H1 (cell line): ENCODE data around the gene PRSS3. TPM values are rescaled to one million over a fixed set of nuclear protein-coding genes. Genes with fewer than 3 reads are reported as not detected.

Experiments
- CTCF ChIA-PET: fragments of 300-600 bp; sonication (Branson Sonifier 250); formaldehyde crosslinking; loops from one replicate; lab custom pipeline; 2021; ENCODE audit not compliant: partially characterized antibody; lab: Charles Lee
- POLR2A ChIA-PET: fragments of 300-600 bp; sonication (Branson Sonifier 250); formaldehyde crosslinking; loops from one replicate; lab custom pipeline; 2021; ENCODE audit warnings: inconsistent platforms; ENCODE audit not compliant: partially characterized antibody; lab: Charles Lee
- DNase-seq, 2 experiments: peaks; one replicate each; pipeline versions ENCODE4 v3.0.0 to v3.0.0-alpha.2; 2010 to 2022; ENCODE audit warnings: low spot score in 2 of 2, low read depth in 1 of 2, mixed read lengths in 1 of 2
- FAIRE-seq: peaks from 2 replicates; lab custom pipeline; 2011; peaks lifted over from hg19 to GRCh38; lab: Jason Lieb, UNC
- H2AFZ ChIP-seq: 2 replicates; pipeline ENCODE4 v1.8.1; 2012; ENCODE audit warnings: low read length, inconsistent platforms
- H2AK5ac ChIP-seq: 2 replicates; pipeline ENCODE4 v1.6.1; 2013; ENCODE audit warnings: low read depth, low read length
- H2BK120ac ChIP-seq: replicated peaks from 2 replicates; pipeline ENCODE3; 2013; ENCODE audit warnings: low read depth, low read length, inconsistent platforms
- H2BK12ac ChIP-seq: 2 replicates; pipeline ENCODE4 v1.6.1; 2013; ENCODE audit warnings: low read depth, low read length
- H2BK15ac ChIP-seq: 2 replicates; pipeline ENCODE4 v1.6.1; 2013; ENCODE audit warnings: low read length
- H2BK20ac ChIP-seq: 2 replicates; pipeline ENCODE4 v1.6.1; 2013; ENCODE audit warnings: low read length
- H2BK5ac ChIP-seq: 2 replicates; pipeline ENCODE4 v1.6.1; 2013; ENCODE audit warnings: low read depth, low read length
- H3K14ac ChIP-seq: 2 replicates; pipeline ENCODE4 v1.6.1; 2013; ENCODE audit warnings: inconsistent platforms; ENCODE audit not compliant: insufficient read length
- H3K18ac ChIP-seq: 2 replicates; pipeline ENCODE4 v1.6.1; 2013; ENCODE audit warnings: low read length; ENCODE audit errors: extremely low read depth
- H3K23ac ChIP-seq: 2 replicates; pipeline ENCODE4 v1.6.1; 2013; ENCODE audit warnings: inconsistent platforms; ENCODE audit not compliant: insufficient read length
- H3K23me2 ChIP-seq: 2 replicates; pipeline ENCODE4 v1.6.1; 2013; ENCODE audit warnings: low read depth, low read length
- H3K27ac ChIP-seq: 2 replicates; pipeline ENCODE4 v1.6.1; 2011; ENCODE audit warnings: low read depth, low read length, inconsistent platforms
- H3K27me3 ChIP-seq, 4 experiments: replicated peaks in 1 of 4; 1 replicate in 1 of 4; 2 replicates in 3 of 4; pipeline versions ENCODE4 v1.6.1 to v1.8.1; 2011 to 2013; ENCODE audit warnings: low read length in 3 of 4, mild to moderate bottlenecking in 3 of 4, inconsistent platforms in 2 of 4, mixed read lengths in 2 of 4, moderate library complexity in 1 of 4; ENCODE audit not compliant: control insufficient read depth in 3 of 4, insufficient read depth in 3 of 4; ENCODE audit errors: extremely low read depth in 1 of 4
- H3K36me3 ChIP-seq, 4 experiments: 2 replicates each; pipeline versions ENCODE4 v1.6.1 to v1.8.1; 2011 to 2013; ENCODE audit warnings: mild to moderate bottlenecking in 4 of 4, low read length in 3 of 4, moderate library complexity in 2 of 4, control low read depth in 1 of 4, inconsistent platforms in 1 of 4; ENCODE audit not compliant: insufficient read depth in 4 of 4, control insufficient read depth in 2 of 4
- H3K4ac ChIP-seq: replicated peaks from 2 replicates; pipeline ENCODE3; 2013; ENCODE audit warnings: low read length, low read depth, mixed read lengths, inconsistent platforms; ENCODE audit not compliant: insufficient read length
- H3K4me1 ChIP-seq, 4 experiments: replicated peaks in 1 of 4; 1 replicate in 1 of 4; 2 replicates in 3 of 4; pipeline versions ENCODE4 v1.6.1 to v1.8.1; 2011 to 2013; ENCODE audit warnings: low read length in 3 of 4, inconsistent platforms in 2 of 4, mixed read lengths in 1 of 4; ENCODE audit not compliant: insufficient read depth in 4 of 4, control insufficient read depth in 3 of 4
- H3K4me2 ChIP-seq, 2 experiments: 2 replicates each; pipeline versions ENCODE4 v1.6.1 to v1.8.1; 2011 to 2013; ENCODE audit warnings: low read depth in 2 of 2, low read length in 2 of 2, control low read depth in 1 of 2, inconsistent platforms in 1 of 2, mild to moderate bottlenecking in 1 of 2; ENCODE audit not compliant: insufficient read depth in 1 of 2
- H3K4me3 ChIP-seq, 4 experiments: fragments of 200-600, 300-600 bp in 1 of 4; sonication (generic), shearing (Covaris generic), sonication (Bioruptor Twin) in 1 of 4; 2 replicates each; pipeline versions ENCODE4 v1.5.1 to v1.8.1; 2011 to 2016; ENCODE audit warnings: low read length in 4 of 4, low read depth in 3 of 4, control low read depth in 2 of 4, inconsistent platforms in 2 of 4, mild to moderate bottlenecking in 2 of 4, mixed read lengths in 1 of 4, moderate library complexity in 1 of 4; ENCODE audit not compliant: insufficient read depth in 2 of 4; ENCODE audit errors: extremely low read depth in 1 of 4
- H3K56ac ChIP-seq: replicated peaks from 2 replicates; pipeline ENCODE3; 2013; ENCODE audit warnings: low read depth, mild to moderate bottlenecking, mixed read lengths, low read length, inconsistent platforms; ENCODE audit not compliant: insufficient read length
- H3K79me1 ChIP-seq: 2 replicates; pipeline ENCODE4 v1.6.1; 2013; ENCODE audit warnings: low read depth, low read length, control low read depth
- H3K79me2 ChIP-seq, 2 experiments: 2 replicates each; pipeline versions ENCODE4 v1.6.1 to v1.8.1; 2012 to 2013; ENCODE audit warnings: low read length in 2 of 2, mild to moderate bottlenecking in 2 of 2, inconsistent platforms in 1 of 2; ENCODE audit not compliant: insufficient read depth in 2 of 2, control insufficient read depth in 1 of 2
- H3K9ac ChIP-seq, 4 experiments: replicated peaks in 1 of 4; 1 replicate in 1 of 4; 2 replicates in 3 of 4; pipeline versions ENCODE4 v1.6.1 to v1.8.1; 2011 to 2013; ENCODE audit warnings: low read depth in 3 of 4, low read length in 3 of 4, control low read depth in 2 of 4, mild to moderate bottlenecking in 2 of 4, moderate library complexity in 2 of 4, inconsistent platforms in 1 of 4; ENCODE audit errors: extremely low read depth in 1 of 4
- H3K9me3 ChIP-seq, 2 experiments: 2 replicates each; pipeline versions ENCODE4 v1.6.1 to v1.8.1; 2012 to 2013; ENCODE audit warnings: mild to moderate bottlenecking in 2 of 2, moderate library complexity in 2 of 2, control low read depth in 1 of 2, inconsistent platforms in 1 of 2, low read depth in 1 of 2, low read length in 1 of 2, mixed read lengths in 1 of 2; ENCODE audit not compliant: insufficient read depth in 2 of 2
- H4K20me1 ChIP-seq, 2 experiments: replicated peaks in 1 of 2; 2 replicates each; pipeline versions ENCODE3 to v1.8.1; 2011 to 2013; ENCODE audit warnings: inconsistent platforms in 2 of 2, low read length in 2 of 2, mild to moderate bottlenecking in 1 of 2; ENCODE audit not compliant: insufficient read depth in 2 of 2, control insufficient read depth in 1 of 2
- H4K5ac ChIP-seq: 2 replicates; pipeline ENCODE4 v1.6.1; 2013; ENCODE audit warnings: low read length, low read depth, mixed read lengths, inconsistent platforms; ENCODE audit not compliant: insufficient read length
- H4K8ac ChIP-seq: 2 replicates; pipeline ENCODE4 v1.8.0; 2013; ENCODE audit warnings: mild to moderate bottlenecking, moderate library complexity, low read length, inconsistent platforms; ENCODE audit not compliant: insufficient read depth; ENCODE audit errors: extremely low read depth
- H4K91ac ChIP-seq: replicated peaks from 2 replicates; pipeline ENCODE3; 2013; ENCODE audit warnings: low read length, mixed read lengths, inconsistent platforms; ENCODE audit not compliant: insufficient read length
- CBX5 ChIP-seq: fragments of 300-800, 300-1000 bp; sonication (generic); IDR thresholded peaks from 2 replicates; pipeline ENCODE4 v1.7.1; 2016; ENCODE audit warnings: antibody characterized with exemption, low read length, low read depth
- CREB1 ChIP-seq: IDR thresholded peaks from 2 replicates; pipeline ENCODE4 v1.6.1; 2012; ENCODE audit warnings: inconsistent platforms
- CTBP2 ChIP-seq: IDR thresholded peaks from 2 replicates; pipeline ENCODE4 v1.7.0; 2011; ENCODE audit warnings: borderline replicate concordance, mild to moderate bottlenecking, moderate library complexity, mixed read lengths, low read length; ENCODE audit not compliant: insufficient read depth, insufficient read length
- JUN ChIP-seq: IDR thresholded peaks from 2 replicates; pipeline ENCODE4 v1.6.1; 2011; ENCODE audit warnings: low read depth, mild to moderate bottlenecking, improper control_type of control experiment, low read length
- JUND ChIP-seq: IDR thresholded peaks from 2 replicates; pipeline ENCODE4 v1.6.1; 2011; ENCODE audit warnings: mild to moderate bottlenecking, improper control_type of control experiment, low read length
- SIX5 ChIP-seq: IDR thresholded peaks from 2 replicates; pipeline ENCODE4 v1.6.1; 2011; ENCODE audit warnings: mild to moderate bottlenecking, low read depth, low read length
- SP4 ChIP-seq: IDR thresholded peaks from 2 replicates; pipeline ENCODE4 v1.6.1; 2012; ENCODE audit warnings: low read length, inconsistent platforms
- TAF7 ChIP-seq: optimal IDR thresholded peaks from 2 replicates; pipeline ENCODE3; 2011; ENCODE audit warnings: low read depth, mild to moderate bottlenecking, inconsistent platforms, low read length, moderate library complexity, borderline replicate concordance
- TCF12 ChIP-seq: IDR thresholded peaks from 2 replicates; pipeline ENCODE4 v1.6.1; 2011; ENCODE audit warnings: low read depth, mild to moderate bottlenecking, low read length
- TEAD4 ChIP-seq: IDR thresholded peaks from 2 replicates; pipeline ENCODE4 v1.6.1; 2012; ENCODE audit warnings: low read depth, low read length, inconsistent platforms, mixed read lengths
- WGBS, 2 experiments: shearing (Covaris generic) in 1 of 2; methylation state at CpG; one replicate each; pipeline versions ENCODE4 v1.1.6 to v1.1.7; 2013 to 2015; ENCODE audit warnings: low lambda C conversion rate in 2 of 2, mixed read lengths in 2 of 2, inconsistent platforms in 1 of 2, low coverage in 1 of 2, missing lambda C conversion rate in 1 of 2; ENCODE audit not compliant: insufficient replicate concordance in 2 of 2, insufficient coverage in 1 of 2, insufficient read length in 1 of 2; ENCODE audit errors: extremely low coverage in 1 of 2, missing lambda C conversion rate in 1 of 2; 5-methylcytosine and 5-hydroxymethylcytosine counted together
- polyA plus RNA-seq, 7 experiments: library from polyadenylated mRNA; depleted of rRNA in 3 of 7; stranded (reverse) in 5 of 7; unstranded in 2 of 7; fragments of >200 nt in 5 of 7; fragments of 200-250 nt in 2 of 7; gene quantifications; 1 replicate in 5 of 7; 2 replicates in 1 of 7; 4 replicates in 1 of 7; pipeline versions ENCODE4 v1.2.1 to v1.2.3, GENCODE V29; 2011 to 2013; ENCODE audit warnings: missing spikeins in 2 of 7, mixed read lengths in 2 of 7
- total RNA-seq: library from RNA; stranded (reverse); fragmentation: NEBNext Ultra II Directional; extraction: Animal tissue kit (Norgen Biotek cat#: 25700); gene quantifications from 2 replicates; pipeline ENCODE4 v1.2.1, GENCODE V29; 2021

Gene PRSS3
- total and polyA plus RNA-seq, 2 of the 8 experiments (the other 6 are each of a cell fraction or from before 2014, with no cell fraction given) = 0.12 TPM; not detected in 1

GRCh38 chr9:33820231-33820745 lies 24.9 kb downstream of the PRSS3 start:
- H3K9ac ChIP-seq = no peak overlapping the region
- peaks cover 21 to 68% of the 10 kb centered on the region in 2 experiments for H3K79me2 ChIP-seq
- peak overlapping the region; percentile 9 to 89; a peak in 3 of 4 replicates for H3K4me2 ChIP-seq
- H3K56ac ChIP-seq = no peak overlapping the region
- H3K18ac ChIP-seq = no peak overlapping the region
- no peak overlapping the region for H2BK5ac ChIP-seq
- no peak overlapping the region for H4K8ac ChIP-seq
- 76% methylated on average over 4 of the region's 4 CpGs; no CpG with 5 or more reads in 1 of the 2 experiments for WGBS, 2 experiments
- ChIA-PET POLR2A (no interaction called here), CTCF (interaction anchor here (0.8 kb wide), 1 partner anchor 57 kb away, joined by 3 read pairs; no protein-coding TSS in a partner anchor)
- no peak overlapping the region for H2BK20ac ChIP-seq
- DNase-seq (no peak), FAIRE-seq (no peak)
- H2AK5ac ChIP-seq = no peak overlapping the region
- no peak overlapping the region for H2AFZ ChIP-seq
- H3K27me3 ChIP-seq = no peaks in the 10 kb centered on the region
- TF ChIP-seq TCF12 = no peak
- TF ChIP-seq CREB1 = no peak
- TF ChIP-seq TAF7 = no peak
- no peak for TF ChIP-seq TEAD4
- TF ChIP-seq JUND = no peak
- TF ChIP-seq CBX5 = no peak
- no peak for TF ChIP-seq JUN
- TF ChIP-seq SIX5 = no peak
- no peak for TF ChIP-seq SP4
- no peak for TF ChIP-seq CTBP2
- no peak overlapping the region for H2BK12ac ChIP-seq
- peak overlapping the region in 1 of 4 experiments; percentile 8; a peak in 1 of 8 replicates for H3K4me3 ChIP-seq
- H3K23me2 ChIP-seq = peaks cover 11% of the 10 kb centered on the region
- no peaks in the 10 kb centered on the region for H3K9me3 ChIP-seq
- H3K4me1 ChIP-seq = peaks cover 0 to 8% (median 5%) of the 10 kb centered on the region in 4 experiments; a peak in 5 of 7 replicates
- no peak overlapping the region for H3K14ac ChIP-seq
- H3K36me3 ChIP-seq = no peaks in the 10 kb centered on the region
- H3K23ac ChIP-seq = no peak overlapping the region
- H3K79me1 ChIP-seq = 0 out of 2 replicates have a peak, but pooled peaks cover 2% of the 10 kb centered on the region
- no peak overlapping the region for H2BK120ac ChIP-seq
- no peak overlapping the region for H3K4ac ChIP-seq
- no peak overlapping the region for H2BK15ac ChIP-seq
- no peak overlapping the region for H4K91ac ChIP-seq
- no peak overlapping the region for H3K27ac ChIP-seq
- H4K5ac ChIP-seq = no peak overlapping the region
- H4K20me1 ChIP-seq = no peaks in the 10 kb centered on the region
